HG03039 (cell line): ENCODE data around the gene NPW.
A peak's percentile ranks its signal among the peaks of the same experiment; 100 is the strongest.
"Not testable (repeated sequence)": the region's sequence is repeated elsewhere in the genome, so short reads cannot be mapped to it uniquely, and the experiment has no call there.

Experiments used
- ATAC-seq: cut with Tn5 transposase; IDR thresholded peaks from one replicate; pipeline ENCODE4 v1.9.1; 2021; ENCODE audit warnings: mild to moderate bottlenecking, moderate library complexity; ENCODE audit not compliant: unreplicated experiment

The NPW gene

DNA sequence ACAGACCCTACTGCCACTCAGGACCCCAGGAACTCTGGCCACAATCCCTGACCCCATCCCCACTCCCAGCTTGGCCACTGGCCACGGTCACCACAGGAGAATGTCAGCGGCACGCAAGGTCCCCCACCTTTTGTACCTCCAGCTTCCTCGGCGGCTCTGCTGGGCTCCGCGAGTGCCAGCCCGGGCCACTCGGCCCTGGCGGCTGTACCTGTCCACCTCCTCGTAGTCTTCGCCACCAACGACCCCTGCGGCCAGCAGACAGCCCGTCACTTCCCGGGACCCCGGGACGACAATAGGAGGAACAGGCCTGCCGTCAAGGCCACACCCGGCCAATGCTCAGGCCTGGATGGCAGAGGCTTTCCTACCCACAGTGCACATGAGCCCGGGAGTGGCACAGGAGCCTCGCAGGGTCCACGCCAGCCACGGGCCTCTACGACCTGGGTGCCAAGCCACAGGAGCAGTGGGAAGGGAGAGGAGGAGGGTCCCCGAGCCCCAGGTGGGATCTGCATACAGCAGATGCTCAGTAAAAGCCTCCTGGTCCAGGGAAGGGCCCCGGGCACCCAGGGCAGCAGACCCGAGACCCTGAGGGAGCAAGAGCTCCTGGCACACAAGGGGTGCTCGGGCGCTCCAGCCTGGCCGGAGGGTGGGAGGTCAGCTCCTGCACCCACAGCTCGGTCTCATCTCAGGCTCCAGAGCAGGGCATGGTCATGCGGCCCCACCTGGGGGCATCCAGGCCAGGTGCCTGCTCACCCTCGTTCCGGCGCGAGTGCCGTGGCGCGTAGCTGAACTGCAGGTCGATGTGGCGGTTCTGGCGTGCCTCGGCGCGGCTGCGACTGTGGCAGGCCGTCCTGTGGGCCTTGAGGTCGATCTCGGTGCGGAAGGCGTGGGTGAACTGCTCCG, 17.9 kb upstream of the NPW start:
- no peak for ATAC-seq

DNA sequence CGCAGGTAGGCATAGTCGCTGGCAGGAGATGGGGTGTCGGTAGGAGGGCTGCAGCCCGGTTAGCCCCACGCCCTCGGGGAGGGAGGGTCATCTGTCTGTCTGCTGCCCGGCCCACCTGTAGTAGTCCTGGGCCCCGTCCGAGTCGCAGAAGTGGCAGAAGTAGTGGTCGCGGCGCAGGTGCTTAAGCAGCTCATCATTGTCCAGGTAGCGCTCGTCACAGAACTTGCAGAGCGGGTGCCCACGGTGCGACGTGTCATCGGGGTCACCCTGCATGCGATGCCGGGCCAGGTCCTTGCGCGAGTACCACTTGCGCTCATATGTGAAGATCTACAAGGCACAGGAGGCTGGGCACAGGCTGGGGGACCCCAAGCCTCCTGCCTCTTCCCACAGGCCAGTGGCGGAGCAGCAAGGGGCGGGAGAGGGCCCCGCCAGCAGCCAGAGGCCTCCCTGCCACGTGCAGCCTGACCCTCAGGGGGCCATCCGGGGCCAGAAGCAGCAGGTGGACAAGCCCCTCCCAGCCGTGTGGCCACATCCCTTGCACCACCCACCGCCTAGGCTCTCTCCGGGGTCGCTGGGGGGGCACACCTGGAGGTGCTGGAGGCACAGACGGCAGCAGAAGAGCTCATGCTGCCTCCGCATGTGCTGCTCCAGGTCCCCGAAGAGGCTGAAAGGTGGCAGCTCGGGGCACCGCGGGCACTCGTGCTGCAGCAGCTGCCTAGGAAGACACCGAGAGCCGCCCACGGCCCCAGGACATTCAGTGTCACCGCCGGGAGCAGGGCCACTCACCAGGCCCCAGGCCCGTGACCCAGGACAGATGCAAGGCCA, 17.0 kb upstream of the NPW start:
- ATAC-seq, result no peak

DNA sequence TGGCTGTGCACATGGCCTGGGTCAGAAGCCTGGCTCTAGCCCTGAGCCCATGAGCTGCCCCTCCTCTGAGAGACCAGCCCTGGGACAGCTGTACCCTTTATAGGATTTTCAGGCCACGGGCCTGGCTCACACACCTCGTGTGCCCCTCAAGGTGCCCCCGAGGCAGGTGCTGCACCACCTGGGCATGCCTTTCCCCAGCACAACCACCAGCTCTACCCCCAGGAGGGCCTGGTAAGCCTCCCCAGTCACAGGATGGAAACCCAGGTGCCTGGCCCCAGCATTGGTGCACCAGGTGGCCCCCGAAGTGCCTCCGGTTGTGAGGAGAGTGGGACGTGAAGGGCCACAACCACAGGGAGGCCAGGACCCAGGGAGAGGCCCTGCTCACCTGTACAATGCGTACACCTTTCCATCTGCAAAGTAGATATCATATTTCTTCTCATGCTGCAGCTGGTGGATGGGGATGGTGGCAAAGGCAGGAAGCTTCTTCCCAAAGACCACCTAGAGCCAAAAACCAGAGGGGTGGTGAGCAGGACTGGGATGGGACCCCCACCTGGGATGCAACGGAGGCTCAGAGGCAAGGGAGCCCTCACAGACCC, 16.3 kb upstream of the NPW start:
- ATAC-seq, result no peak

DNA sequence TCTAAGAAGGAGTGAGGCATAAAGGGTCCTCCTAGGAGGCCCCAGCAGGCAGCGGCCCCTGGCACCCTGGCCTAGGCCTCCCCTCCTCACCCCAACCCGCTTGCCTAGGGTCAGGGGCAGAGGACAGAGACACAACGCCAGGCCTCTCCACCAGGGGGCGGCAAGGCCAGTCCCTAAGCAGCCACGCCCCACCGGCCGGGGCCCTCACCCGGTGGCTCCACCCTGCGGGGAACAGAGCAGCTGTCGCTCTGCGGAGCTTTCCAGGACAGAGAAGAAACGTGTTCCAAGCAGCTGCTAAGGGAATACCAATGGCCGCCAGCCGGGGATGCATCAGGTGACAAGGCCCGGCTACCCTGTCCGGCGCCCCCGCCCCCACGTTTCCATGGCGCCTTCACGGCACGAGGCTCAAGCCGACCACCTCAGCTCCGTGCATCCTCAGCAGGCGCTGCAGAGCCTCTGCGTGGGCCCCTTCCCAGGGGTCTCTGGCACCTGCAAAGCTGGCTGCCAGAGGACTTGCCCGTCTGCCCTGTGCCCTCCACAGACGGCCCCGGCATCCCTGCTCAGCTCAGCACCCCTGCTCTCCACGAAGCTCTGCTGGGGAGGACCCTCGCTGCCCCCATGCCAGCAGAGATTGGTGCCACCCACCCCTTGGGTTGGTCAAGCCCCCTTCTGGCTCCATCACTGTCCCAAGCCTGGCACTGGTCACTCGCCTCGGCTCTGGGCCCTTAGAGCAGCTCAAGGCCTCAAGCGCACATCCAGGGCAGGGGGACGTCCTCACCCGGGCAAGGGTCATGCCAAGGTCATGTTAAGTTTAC, 15.6 kb upstream of the NPW start:
- ATAC-seq, result no peak

DNA sequence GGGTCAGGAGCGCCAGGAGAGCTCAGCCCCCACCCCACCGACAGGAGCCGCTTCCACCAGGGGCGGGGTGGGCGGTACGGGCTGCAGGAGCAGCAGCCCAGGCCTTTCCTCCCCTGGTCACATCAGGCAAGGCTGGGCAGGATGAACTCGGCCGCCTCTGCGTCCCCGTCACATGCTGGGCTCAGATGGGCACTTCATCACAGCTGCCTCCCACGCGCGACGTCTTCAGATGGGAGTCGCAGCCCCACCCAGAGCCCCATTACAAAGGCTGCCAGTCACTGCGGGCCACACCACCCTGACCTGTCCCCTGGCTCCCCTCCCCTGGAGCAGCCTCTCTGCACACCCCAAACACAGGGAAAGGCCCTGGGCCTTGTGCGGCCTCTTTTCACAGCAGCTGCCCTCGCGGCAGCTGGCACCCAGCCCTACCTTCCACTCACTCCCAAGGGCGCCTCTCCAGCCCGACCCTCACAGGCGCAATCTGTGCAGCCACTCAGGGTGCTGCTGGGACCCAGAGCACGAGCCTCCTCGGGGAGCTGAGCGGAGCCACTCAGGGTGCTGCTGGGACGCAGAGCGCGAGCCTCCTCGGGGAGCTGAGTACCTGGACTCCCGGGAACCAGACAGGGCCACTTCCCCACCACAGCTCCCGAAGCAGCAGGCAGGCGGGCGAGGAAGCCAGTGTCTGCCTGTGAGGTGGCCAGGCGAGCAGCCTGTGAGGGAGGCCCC, 14.6 kb upstream of the NPW start:
- ATAC-seq, result no peak

DNA sequence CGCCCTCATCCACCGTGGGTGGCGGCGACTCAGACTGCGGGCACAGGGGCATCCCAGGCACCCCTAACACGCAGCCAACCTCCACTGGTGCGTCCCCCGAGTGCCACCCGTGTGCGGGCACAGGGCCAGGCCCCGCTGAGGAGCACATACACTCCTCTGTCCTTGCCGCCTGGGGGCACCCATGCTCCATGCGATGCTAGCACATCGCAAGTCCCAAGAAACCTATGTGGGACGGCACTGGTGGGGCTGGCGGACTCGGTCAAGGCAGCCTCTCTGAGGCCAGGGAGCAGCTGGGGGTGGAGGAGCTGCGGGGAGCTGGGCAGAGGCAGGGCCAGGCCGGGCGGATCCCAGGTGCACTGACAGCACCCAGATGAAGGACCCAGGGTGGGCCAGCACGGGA, 13.9 kb upstream of the NPW start:
- no peak for ATAC-seq

DNA sequence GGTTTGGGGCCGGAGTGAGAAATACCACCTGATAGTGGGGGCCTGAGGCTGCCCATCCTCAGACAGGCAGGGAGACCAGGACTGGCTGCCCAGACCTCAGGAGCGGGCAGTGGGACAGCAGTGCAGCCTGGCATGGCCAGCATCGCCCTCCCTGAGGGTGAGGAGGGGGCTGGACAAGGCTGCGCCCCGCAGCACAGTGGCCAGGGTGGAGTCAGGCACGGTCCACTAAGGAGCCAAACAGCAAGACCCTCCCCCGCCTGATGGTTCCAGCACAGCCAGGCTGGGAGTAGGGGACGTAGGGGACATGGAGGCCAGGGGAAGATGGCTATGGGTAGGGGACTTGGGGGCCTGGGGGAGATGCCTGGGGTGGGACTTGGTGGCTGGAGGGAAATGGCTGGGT, 13.3 kb upstream of the NPW start:
- ATAC-seq, result no peak

DNA sequence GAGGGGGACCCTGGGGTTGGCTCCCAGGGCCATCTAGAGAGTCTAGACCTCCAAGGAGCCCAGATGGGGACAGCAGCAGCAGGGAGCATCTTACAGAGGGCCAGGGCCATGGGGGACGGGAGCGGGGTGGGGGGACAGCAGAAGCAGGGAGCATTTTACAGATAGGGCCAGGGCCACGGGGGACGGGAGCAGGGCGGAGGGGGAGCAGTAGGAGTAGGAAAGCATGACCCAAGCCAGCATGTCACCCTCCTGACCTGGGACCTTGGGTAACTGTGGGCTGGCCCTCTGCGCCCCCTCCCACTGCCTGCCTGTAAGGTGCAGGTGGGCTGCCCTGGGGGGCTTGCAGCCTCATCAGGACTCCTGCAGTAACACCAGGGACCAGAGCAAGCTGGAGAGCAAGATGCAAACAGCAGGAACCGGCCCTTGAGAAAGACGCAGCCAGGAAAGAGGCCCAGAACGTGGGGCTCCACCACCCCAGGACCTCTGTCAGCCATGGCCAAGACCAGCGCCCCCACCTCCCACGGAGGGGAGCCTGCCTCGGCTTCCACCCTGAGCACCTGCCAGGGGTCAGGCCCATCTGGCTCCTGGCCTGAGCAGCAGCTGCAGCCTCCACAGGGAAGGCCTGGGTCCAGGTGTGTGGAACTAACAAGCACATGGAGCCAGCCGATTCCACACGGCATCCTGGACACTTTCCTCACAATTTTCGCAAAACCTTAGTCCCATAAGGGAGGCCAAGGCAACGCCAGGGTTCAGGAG, 12.3 kb upstream of the NPW start:
- ATAC-seq, result no peak

DNA sequence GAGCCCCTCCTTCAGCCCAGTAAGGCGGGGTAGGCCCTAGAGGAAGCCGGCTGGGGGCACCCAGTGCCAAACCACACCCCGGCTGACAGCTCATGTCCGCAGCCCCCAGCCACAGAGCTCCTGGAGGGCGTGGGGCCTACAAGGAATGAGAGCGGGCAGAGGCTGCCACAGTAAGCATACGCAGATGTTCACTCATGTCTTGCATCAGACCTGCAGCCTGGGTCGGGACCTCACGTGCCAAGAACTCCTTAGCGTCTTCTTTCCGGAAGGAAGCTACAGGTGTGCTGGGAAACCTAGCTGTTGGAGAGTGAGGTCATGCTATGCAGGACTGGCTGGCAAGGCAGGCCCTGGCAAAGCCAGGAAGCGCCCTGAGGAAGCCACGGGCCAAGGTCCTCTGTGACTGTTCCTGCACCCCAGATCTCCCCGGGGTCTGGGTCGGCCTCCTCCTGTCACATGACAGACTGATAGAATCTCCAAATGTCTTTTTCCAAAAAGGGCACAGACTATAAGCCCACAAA, 11.5 kb upstream of the NPW start:
- no peak for ATAC-seq

DNA sequence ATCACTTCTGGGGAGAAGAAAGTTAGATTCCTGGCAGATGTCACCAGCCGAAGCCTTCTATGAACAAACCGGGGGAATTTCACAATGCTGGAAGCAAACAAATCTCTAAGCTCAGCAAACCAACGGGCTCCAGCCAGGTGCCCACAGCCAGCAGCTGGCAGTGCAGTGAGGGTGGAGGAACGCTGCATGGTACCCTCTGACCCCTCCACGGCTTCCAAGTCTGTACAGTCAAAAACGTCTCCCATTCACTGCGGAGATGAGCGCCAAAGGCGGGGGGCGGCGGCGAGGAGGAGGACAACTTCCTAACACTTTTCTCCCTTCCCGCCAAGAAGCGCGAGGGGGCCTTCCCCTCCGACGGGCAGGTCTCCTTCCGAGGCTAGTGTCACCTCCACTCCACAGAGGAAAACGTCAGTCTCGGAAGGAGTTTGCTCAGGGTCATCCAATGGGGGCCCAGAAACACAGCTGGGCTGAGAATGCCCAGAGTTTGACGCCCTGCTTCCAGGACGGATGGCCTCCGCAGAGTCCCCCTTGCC, 10.9 kb upstream of the NPW start:
- no peak for ATAC-seq

DNA sequence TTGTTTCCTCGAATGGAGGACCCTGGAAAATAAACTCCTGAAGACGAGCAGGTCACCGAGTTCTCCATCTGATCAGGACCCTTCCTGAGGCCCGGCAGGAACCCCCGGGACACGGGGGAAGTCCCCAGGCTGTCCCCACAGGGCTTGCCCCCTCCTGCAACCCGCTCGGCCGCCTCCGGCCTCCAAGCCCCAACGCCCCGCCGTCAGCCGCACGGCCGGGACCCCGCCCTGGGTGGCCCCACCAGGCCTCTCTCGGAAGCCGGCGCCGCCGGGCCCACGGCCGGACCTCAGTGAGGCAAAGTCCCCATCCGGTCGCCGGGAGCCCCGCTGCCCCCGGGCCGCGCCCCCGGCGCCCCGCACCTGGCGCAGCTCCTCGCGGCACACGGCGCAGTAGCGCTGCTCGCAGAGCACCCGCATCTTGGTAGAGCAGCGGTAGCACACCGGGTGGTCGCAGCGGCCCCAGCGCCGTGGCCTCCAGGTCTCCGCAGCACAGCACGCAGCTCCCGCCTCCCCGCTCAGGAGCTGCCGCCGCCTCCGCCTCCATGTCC, 10.3 kb upstream of the NPW start:
- ATAC-seq, result peak; percentile 25

DNA sequence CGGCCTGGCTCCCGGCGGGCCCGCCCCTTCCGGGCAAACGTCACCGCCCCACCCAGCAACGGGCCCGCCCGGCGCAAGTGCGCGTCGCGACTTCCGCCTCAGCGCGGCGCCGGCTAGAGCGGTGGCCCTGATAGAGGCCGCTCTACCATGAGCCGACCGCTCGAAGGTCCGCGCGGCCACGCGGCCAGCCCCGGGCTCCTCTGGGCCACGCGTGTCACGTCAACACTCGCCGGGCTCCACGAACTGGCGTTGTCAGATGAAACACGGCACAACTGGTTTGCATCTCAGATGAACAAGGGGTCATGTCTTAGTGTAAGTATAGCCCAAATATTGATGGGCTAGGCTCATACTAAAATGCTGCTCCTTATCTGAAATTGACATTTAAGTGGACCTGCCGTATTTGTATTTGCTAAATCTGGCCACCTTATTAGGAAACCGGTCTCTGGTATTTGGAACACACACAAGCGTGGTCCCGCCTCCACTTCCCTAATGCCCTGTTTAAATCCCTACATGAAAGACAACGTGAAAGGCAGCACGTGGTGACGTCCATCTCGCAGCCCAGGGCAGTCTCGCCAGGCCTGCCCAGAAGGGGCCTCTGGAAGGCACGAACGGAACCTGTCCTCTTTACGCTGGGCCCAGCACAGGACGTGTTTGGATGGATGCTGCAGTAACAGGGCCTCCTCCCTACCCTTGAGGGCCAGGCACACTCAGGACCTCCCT, 9.6 kb upstream of the NPW start, which contains the start of gene ZNF598:
TSS of gene ZNF598 (minus strand) at position 31 of the 720 bp plus-strand sequence.
- peak; percentile 80 for ATAC-seq

DNA sequence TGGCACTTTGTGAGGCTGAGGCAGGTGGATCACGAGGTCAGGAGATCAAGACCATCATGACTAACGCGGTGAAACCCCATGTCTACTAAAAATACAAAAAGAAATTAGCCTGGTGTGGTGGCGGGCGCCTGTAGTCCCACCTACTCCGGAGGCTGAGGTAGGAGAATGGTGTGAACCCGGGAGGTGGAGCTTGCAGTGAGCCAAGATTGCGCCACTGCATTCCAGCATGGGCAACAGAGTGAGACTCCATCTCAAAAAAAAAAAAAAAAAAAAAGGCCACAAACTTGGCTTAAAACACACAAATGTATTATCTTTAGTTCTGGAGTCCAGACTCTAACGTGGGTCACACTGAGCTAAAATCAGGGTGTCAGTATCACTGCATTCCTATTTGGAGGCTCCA, 7.9 kb upstream of the NPW start:
- ATAC-seq, result not testable (repeated sequence)

DNA sequence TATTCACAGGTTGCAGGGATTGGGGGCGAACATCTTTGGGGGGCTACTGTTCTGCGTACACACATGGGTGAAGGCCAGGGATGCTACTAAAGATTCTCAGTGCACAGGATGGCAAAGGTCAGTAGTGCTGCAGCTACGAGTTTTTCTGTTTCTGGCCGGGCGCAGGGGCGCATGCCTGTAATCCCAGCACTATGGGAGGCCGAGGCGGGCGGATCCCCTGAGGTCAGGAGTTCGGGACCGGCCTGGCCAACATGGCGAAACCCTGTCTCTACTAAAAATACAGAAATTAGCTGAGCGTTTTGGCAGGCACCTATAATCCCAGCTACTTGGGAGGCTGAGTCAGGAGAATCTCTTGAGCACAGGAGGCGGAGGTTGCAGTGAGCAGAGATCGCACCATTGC, 6.1 kb upstream of the NPW start:
- ATAC-seq, result no peak

DNA sequence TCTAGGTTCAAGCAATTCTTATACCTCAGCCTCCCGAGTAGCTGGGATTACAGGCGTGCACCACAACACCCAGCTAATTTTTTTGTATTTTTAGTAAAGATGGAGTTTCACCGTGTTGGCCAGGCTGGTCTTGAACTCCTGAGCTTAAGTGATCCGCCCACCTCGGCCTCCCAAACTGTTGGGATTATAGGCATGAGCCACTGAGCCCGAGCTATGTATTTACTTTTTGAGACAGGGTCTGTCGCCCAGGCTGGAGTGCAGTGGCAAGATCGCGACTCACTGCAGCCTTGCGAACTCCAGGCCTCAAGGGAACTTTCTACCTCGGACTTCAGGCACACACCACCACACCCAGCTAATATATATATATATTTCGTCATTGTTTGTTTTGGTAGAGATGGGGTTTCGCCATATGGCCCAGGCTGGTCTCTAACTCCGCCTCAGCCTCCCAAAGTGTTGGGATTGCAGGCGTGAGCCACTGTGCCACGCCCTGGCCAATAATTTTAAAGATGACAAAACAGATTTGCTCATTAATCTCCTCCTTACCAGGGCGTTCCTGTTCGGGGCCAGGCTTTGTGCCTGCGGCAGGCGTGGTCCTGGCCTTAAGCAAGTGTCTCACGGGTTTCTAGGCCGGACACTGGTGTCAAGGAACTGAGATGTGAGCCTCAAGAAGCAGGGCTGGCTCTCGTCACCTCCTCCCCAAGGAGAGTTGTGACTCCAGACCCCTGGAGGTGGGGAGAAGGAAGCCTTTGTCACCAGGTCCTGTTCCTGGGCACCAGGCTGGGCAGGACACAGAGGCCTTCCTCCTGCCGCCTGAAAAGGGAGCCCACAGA, 4.3 kb upstream of the NPW start:
- ATAC-seq, result no peak

DNA sequence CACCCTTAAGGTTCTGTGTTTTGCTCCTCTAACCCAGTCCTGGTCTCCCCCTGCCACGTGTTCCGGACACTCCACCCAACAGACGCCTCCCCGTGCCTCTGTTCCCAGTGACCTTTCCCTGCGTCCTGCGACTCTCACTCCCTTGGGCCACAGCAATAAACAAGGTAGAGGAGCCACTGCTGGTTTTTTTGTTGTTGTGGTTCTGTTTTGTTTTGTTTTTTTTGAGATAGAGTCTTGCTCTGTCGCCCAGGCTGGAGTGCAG, 3.7 kb upstream of the NPW start:
- ATAC-seq, result no peak

DNA sequence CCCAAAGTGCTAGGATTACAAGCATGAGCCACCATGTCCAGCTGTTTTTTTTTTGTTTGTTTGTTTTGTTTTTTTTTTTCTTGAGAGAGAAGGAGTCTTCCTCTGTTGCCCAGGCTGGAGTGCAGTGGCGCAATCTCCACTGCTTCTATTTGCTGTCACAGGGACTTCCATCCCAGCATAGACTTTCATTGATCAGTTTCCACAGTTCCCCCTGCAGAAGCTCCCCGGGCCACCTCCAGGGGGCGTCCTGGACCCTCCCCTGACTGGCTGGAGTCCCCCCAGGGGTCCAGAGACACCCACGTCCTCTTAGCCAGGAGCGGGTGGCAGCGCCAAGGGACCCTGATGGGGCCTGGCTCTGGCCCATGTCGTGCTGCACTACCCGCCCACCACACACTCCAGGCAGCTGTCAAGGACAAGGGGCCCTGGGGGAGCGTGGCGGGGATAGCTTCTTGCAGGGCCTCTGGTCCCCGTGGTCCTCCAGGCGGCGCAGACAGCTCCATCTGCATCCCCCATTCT, 3.1 kb upstream of the NPW start:
- no peak for ATAC-seq
